Upper lobe of left lung (tissue), 6 donors: ENCODE data around the gene C22orf31. TPM values are rescaled to one million over a fixed set of nuclear protein-coding genes. Genes with fewer than 3 reads are reported as not detected.
A peak's percentile ranks its signal among the peaks of the same experiment; 100 is the strongest.

ENCODE experiments used
- ATAC-seq, 2 donors: fragments of 200-7000 bp; cut with Tn5 transposase; one replicate each; pipeline ENCODE4 v1.9.1; 2022; ENCODE audit warnings: mild to moderate bottlenecking in 2 of 2, moderate library complexity in 2 of 2; ENCODE audit not compliant: low FRiP score in 2 of 2
- DNase-seq, 2 donors: peaks; one replicate each; pipeline ENCODE4 v3.0.0-alpha.2; 2019 to 2020
- H3K27ac ChIP-seq, 4 donors: fragments of 200-600 bp; sonication (generic); one replicate each; pipeline ENCODE4 v1.5.1; 2016 to 2019
- H3K27me3 ChIP-seq, 4 donors: fragments of 200-600 bp; sonication (generic); one replicate each; pipeline ENCODE4 v1.5.1; 2017 to 2019
- H3K36me3 ChIP-seq, 4 donors: fragments of 200-600 bp; sonication (generic); one replicate each; pipeline ENCODE4 v1.5.1; 2016 to 2019
- H3K4me1 ChIP-seq, 4 donors: fragments of 200-600 bp; sonication (generic); one replicate each; pipeline ENCODE4 v1.5.1; 2018 to 2019
- H3K4me3 ChIP-seq, 4 donors: fragments of 200-600 bp; sonication (generic); one replicate each; pipeline ENCODE4 v1.5.1; 2017 to 2019; ENCODE audit warnings: mild to moderate bottlenecking in 2 of 4, moderate library complexity in 1 of 4
- H3K9me3 ChIP-seq, 4 donors: fragments of 200-600 bp; sonication (generic); one replicate each; pipeline ENCODE4 v1.5.1; 2018 to 2019
- EP300 ChIP-seq, 4 donors: sonication (generic); formaldehyde crosslinking; IDR thresholded peaks; one replicate each; pipeline ENCODE4 v1.5.1; 2017; ENCODE audit warnings: antibody characterized with exemption in 4 of 4, control low read depth in 2 of 4
- POLR2A ChIP-seq, 4 donors: fragments of 450-650 bp; IDR thresholded peaks; one replicate each; pipeline ENCODE4 v1.5.1; 2016 to 2017; ENCODE audit warnings: antibody characterized with exemption in 4 of 4, mild to moderate bottlenecking in 2 of 4
- POLR2AphosphoS5 ChIP-seq, 2 donors: sonication (generic); formaldehyde crosslinking; IDR thresholded peaks; one replicate each; pipeline ENCODE4 v1.5.1; 2017; ENCODE audit warnings: antibody characterized with exemption in 2 of 2
- WGBS, 2 donors: methylation state at CpG; one replicate each; pipeline ENCODE4 v1.1.5; 2017 to 2018; 5-methylcytosine and 5-hydroxymethylcytosine counted together
- total RNA-seq, 6 donors: library from RNA; depleted of rRNA in 4 of 6; stranded (reverse); fragments of >200 nt in 4 of 6; gene quantifications; one replicate each; pipeline versions ENCODE4 v1.1.0 to v1.2.1, GENCODE V29; 2016 to 2021
- TF ChIP-seq, protein P1 (sequence below), 6 experiments: fragments of 450-650 bp in 4 of 6; fragments of 200-600 bp in 2 of 6; sonication (generic) in 2 of 6; IDR thresholded peaks; one replicate each; pipeline ENCODE4 v1.5.1; 2016 to 2019; ENCODE audit warnings: antibody characterized with exemption in 6 of 6
- donor health status: DM: no; HTN: no; CAD: no; lungs with moderate emphysema.
- donor health status: DM: no; HTN: yes; CAD: no; lungs with severe emphysema.

The C22orf31 gene
- total RNA-seq, 6 donors from 2014 or later, result not detected

DNA sequence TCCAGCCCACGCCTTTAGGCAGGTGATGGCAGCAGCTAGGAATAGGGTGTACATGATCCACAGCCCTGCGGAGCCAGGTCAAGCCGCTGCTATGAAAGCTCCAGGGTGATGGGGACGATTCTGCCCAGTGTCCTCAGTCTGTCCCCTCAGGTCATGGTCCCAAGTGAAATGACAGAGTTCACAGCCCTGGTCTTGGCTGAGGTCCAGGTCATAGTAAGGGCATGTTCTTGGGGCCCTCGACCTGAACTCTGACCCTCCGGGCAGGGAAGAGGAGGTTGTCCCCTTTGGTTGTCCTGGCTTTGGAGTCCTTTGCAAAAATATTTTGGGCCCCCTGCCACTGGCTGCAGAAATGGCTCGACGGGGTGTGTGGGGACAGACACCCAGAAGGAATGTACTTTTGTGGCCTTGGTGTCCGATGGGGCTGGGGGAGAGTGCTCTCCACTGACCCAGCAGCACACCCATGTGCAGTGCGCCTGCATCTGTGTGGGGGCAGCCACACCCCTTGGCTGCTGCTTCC, 7.3 kb downstream of the C22orf31 start:
- Histone ChIP-seq H3K4me3 (no peak overlapping the region), H3K4me1 (no peaks in the 10 kb centered on the region), H3K27ac (no peak overlapping the region), H3K36me3 (peaks cover 4 to 19% (median 17%) of the 10 kb centered on the region in 4 donors), H3K9me3 (no peaks in the 10 kb centered on the region), H3K27me3 (no peaks in the 10 kb centered on the region)
- TF ChIP-seq, protein P1, sequence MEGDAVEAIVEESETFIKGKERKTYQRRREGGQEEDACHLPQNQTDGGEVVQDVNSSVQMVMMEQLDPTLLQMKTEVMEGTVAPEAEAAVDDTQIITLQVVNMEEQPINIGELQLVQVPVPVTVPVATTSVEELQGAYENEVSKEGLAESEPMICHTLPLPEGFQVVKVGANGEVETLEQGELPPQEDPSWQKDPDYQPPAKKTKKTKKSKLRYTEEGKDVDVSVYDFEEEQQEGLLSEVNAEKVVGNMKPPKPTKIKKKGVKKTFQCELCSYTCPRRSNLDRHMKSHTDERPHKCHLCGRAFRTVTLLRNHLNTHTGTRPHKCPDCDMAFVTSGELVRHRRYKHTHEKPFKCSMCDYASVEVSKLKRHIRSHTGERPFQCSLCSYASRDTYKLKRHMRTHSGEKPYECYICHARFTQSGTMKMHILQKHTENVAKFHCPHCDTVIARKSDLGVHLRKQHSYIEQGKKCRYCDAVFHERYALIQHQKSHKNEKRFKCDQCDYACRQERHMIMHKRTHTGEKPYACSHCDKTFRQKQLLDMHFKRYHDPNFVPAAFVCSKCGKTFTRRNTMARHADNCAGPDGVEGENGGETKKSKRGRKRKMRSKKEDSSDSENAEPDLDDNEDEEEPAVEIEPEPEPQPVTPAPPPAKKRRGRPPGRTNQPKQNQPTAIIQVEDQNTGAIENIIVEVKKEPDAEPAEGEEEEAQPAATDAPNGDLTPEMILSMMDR (IDR thresholded peaks at IDR 0.05), result no peak
- TF ChIP-seq POLR2A (IDR thresholded peaks at IDR 0.05) (no peak), EP300 (IDR thresholded peaks at IDR 0.05) (no peak), POLR2AphosphoS5 (IDR thresholded peaks at IDR 0.05) (no peak)
- DNase-seq (peak in 1 of 2 donors; percentile 36), ATAC-seq (no peak)
- WGBS, 2 donors, result 88 to 92% methylated on average over 7 to 10 of the region's 10 CpGs

DNA sequence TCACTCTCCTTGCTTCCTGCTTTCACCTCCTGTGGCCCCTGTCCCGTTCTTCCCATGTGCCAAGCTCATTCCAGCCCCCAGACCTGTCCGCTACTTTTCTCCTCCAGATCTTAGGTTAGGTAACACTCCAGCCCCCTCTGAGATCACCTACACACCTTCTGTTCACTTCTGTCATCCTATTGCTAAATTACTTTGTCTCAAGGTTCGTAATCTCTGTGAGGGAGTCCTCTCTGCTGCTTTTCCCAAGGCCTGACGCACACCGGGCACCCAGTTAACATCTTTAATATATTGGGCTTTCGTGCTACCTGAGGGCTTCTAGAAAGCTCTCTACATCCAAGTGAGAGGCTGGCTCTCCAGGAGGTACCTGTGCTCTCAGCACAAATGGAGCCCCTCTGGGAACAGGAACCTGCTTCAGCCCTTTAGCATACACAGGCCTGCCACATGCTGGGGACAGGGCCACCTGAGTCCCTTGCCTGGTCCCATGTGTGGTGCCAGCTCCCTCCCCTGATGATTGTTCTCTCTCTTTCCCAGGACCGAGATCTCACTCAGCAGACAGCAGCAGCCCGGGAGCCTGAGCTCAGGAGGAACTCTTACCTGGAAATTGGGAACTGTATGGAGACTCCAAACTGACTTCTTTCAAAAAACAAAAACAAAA, 8.5 kb downstream of the C22orf31 start:
- no peak for ATAC-seq
- H3K9me3 ChIP-seq, result no peaks in the 10 kb centered on the region
- H3K4me3 ChIP-seq, result no peak overlapping the region
- DNase-seq, result no peak
- H3K27ac ChIP-seq, result no peak overlapping the region
- H3K27me3 ChIP-seq, result no peaks in the 10 kb centered on the region
- H3K4me1 ChIP-seq, result no peaks in the 10 kb centered on the region
- peaks cover 4 to 30% (median 23%) of the 10 kb centered on the region in 4 donors for H3K36me3 ChIP-seq
- WGBS, 2 donors, result 91 to 95% methylated on average over 8 of the region's 8 CpGs
- no peak for TF ChIP-seq POLR2AphosphoS5 (IDR thresholded peaks at IDR 0.05)
- TF ChIP-seq EP300 (IDR thresholded peaks at IDR 0.05), result no peak
- no peak for TF ChIP-seq POLR2A (IDR thresholded peaks at IDR 0.05)
- TF ChIP-seq, protein P1 (IDR thresholded peaks at IDR 0.05), result no peak

DNA sequence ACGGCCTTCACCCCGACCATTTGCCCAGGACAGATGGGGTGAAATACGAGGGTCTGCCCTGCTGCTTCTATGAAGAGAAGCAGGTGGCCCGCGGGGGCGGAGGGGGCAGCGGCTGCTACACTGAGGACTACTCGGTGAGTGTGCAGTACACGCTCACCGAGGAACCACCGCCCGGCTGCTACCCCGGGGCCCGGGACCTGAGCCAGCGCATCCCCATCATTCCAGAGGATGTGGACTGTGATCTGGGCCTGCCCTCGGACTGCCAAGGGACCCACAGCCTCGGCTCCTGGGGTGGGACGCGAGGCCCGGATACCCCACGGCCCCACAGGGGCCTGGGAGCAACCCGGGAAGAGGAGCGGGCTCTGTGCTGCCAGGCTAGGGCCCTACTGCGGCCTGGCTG, 11.2 kb downstream of the C22orf31 start:
- Histone ChIP-seq H3K9me3 (no peaks in the 10 kb centered on the region), H3K27ac (no peak overlapping the region), H3K36me3 (peaks cover 4 to 51% (median 28%) of the 10 kb centered on the region in 4 donors), H3K27me3 (no peaks in the 10 kb centered on the region), H3K4me3 (no peak overlapping the region), H3K4me1 (no peaks in the 10 kb centered on the region)
- TF ChIP-seq POLR2A (IDR thresholded peaks at IDR 0.05) (no peak), POLR2AphosphoS5 (IDR thresholded peaks at IDR 0.05) (no peak)
- 91 to 95% methylated on average over 12 to 24 of the region's 24 CpGs for WGBS, 2 donors
- peak in 1 of 2 donors; percentile 73 for DNase-seq
- ATAC-seq, result no peak

DNA sequence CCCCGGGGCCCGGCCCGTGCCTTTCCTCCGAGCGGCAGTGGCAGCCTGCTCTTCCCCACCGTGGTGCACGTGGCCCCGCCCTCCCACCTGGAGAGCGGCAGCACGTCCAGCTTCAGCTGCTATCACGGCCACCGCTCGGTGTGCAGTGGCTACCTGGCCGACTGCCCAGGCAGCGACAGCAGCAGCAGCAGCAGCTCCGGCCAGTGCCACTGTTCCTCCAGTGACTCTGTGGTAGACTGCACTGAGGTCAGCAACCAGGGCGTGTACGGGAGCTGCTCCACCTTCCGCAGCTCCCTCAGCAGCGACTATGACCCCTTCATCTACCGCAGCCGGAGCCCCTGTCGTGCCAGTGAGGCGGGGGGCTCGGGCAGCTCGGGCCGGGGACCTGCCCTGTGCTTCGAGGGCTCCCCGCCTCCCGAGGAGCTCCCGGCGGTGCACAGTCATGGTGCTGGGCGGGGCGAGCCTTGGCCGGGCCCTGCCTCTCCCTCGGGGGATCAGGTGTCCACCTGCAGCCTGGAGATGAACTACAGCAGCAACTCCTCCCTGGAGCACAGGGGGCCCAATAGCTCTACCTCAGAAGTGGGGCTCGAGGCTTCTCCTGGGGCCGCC, 11.9 kb downstream of the C22orf31 start:
- 88 to 93% methylated on average over 24 to 35 of the region's 38 CpGs for WGBS, 2 donors
- Histone ChIP-seq H3K27me3 (no peaks in the 10 kb centered on the region), H3K36me3 (peaks cover 4 to 51% (median 30%) of the 10 kb centered on the region in 4 donors), H3K9me3 (no peaks in the 10 kb centered on the region), H3K4me1 (no peaks in the 10 kb centered on the region), H3K4me3 (no peak overlapping the region), H3K27ac (no peak overlapping the region)
- peak in 1 of 2 donors; percentile 78 for DNase-seq
- TF ChIP-seq POLR2AphosphoS5 (IDR thresholded peaks at IDR 0.05) (no peak), EP300 (IDR thresholded peaks at IDR 0.05) (no peak), POLR2A (IDR thresholded peaks at IDR 0.05) (no peak)
- TF ChIP-seq, protein P1 (IDR thresholded peaks at IDR 0.05), result no peak
- no peak for ATAC-seq

DNA sequence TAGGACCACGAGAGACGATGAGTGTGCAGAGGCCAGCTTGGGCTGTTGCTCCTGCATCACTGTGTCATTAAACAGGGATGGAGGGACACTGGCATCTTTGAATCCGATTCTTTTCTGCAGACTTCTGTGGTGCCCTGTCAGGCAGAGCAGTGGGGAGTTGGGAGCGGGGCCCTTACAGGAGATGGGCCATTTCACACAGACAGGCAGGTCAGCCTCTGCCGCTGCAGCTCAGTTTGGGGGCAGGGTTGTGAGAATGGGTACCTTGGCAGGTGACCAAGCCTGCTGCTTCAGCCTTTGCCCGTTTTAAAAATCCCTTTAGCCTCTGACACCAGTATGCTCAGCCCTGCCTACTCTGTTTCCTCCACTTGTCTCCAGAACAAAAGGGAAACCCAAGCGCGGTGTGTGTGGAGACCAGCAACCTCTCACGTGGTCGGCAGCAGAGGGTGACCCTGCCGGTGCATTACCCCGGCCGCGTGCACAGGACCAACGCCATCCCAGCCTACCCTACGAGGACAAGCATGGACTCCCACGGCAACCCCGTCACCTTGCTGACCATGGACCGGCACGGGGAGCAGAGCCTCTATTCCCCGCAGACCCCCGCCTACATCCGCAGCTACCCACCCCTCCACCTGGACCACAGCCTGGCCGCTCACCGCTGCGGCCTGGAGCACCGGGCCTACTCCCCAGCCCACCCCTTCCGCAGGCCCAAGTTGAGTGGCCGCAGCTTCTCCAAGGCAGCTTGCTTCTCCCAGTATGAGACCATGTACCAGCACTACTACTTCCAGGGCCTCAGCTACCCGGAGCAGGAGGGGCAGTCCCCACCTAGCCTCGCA, 12.6 kb downstream of the C22orf31 start:
- ATAC-seq (no peak), DNase-seq (peak in 1 of 2 donors; percentile 78)
- Histone ChIP-seq H3K27me3 (no peaks in the 10 kb centered on the region), H3K4me1 (no peaks in the 10 kb centered on the region), H3K36me3 (peaks cover 4 to 51% (median 32%) of the 10 kb centered on the region in 4 donors), H3K9me3 (no peaks in the 10 kb centered on the region), H3K4me3 (no peak overlapping the region), H3K27ac (no peak overlapping the region)
- TF ChIP-seq, protein P1 (IDR thresholded peaks at IDR 0.05), result no peak
- TF ChIP-seq POLR2AphosphoS5 (IDR thresholded peaks at IDR 0.05) (no peak), EP300 (IDR thresholded peaks at IDR 0.05) (no peak), POLR2A (IDR thresholded peaks at IDR 0.05) (no peak)
- 95 to 97% methylated on average over 21 to 31 of the region's 31 CpGs for WGBS, 2 donors
